ENCODE results near the gene SPOCK1. TPM values are rescaled to one million over a fixed set of nuclear protein-coding genes. Genes with fewer than 3 reads are reported as not detected.

Gene SPOCK1
- total RNA-seq, 1 experiment from 2014 or later: 23.9 TPM

DNA sequence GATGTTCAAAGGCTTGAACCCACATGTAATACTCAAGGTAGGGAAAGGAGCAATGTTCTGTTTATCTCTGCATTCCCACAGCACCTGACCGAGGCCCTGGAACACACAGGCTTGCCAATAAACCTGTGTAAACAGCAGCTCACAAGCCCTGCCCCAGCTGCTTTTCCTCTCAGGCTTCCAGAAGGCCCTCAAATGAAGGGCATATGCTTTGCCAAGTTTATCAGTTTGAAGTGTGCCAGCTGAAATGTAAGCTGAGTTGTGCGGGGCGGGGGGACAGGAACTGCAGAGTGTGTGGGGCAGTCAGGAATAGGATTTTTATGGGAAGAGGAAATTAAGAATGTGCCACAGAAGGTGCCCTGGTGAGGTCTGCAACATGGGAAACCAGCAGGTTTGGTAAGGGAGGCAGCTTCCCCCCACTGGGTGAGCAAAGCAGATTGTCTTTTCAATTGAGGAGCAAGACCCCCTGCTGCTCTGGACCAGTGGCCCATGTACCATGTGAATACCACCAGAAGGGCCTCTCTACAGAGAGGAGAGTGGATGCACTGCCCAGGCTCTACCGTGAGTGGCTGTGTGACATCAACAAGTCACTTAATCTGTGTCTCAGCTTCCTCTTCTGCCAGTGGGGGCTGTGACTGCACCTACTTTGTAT is 194.8 kb downstream of the SPOCK1 start:
- Histone ChIP-seq H3K27me3 (ENCODE audit: insufficient read depth, low read depth) (no peaks in the 10 kb centered on the region), H2AFZ (no peak overlapping the region), H3K4me1 (replicated peaks; ENCODE audit: insufficient read depth) (peaks cover 4% of the 10 kb centered on the region), H3K9me3 (ENCODE audit: insufficient read depth, low read depth) (no peaks in the 10 kb centered on the region), H4K20me1 (ENCODE audit: insufficient read depth) (no peaks in the 10 kb centered on the region), H3K4me2 (no peak overlapping the region), H3K79me2 (ENCODE audit: low read depth) (no peaks in the 10 kb centered on the region), H3F3A (ENCODE audit: insufficient read depth, low read depth) (no peaks in the 10 kb centered on the region), H3K36me3 (ENCODE audit: low read depth) (no peaks in the 10 kb centered on the region), H3K4me3 (no peak overlapping the region), H3K27ac (no peak overlapping the region), H3K9me2 (ENCODE audit: insufficient read depth) (no peaks in the 10 kb centered on the region)
- TF ChIP-seq, protein P1, sequence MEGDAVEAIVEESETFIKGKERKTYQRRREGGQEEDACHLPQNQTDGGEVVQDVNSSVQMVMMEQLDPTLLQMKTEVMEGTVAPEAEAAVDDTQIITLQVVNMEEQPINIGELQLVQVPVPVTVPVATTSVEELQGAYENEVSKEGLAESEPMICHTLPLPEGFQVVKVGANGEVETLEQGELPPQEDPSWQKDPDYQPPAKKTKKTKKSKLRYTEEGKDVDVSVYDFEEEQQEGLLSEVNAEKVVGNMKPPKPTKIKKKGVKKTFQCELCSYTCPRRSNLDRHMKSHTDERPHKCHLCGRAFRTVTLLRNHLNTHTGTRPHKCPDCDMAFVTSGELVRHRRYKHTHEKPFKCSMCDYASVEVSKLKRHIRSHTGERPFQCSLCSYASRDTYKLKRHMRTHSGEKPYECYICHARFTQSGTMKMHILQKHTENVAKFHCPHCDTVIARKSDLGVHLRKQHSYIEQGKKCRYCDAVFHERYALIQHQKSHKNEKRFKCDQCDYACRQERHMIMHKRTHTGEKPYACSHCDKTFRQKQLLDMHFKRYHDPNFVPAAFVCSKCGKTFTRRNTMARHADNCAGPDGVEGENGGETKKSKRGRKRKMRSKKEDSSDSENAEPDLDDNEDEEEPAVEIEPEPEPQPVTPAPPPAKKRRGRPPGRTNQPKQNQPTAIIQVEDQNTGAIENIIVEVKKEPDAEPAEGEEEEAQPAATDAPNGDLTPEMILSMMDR (conservative IDR thresholded peaks at IDR 0.05): no peak
- no peak for TF ChIP-seq EZH2 (IDR thresholded peaks at IDR 0.05; ENCODE audit: low read depth)
- intact Hi-C loops (cut with micrococcal nuclease; ENCODE audit: unreplicated experiment): no loop called here
- ChIA-PET CTCF (no interaction called here), POLR2A (ENCODE audit: unreplicated experiment) (no interaction called here)
- DNase-seq: no peak
- no TSS peak for BruUV-seq (replicated peaks)

DNA sequence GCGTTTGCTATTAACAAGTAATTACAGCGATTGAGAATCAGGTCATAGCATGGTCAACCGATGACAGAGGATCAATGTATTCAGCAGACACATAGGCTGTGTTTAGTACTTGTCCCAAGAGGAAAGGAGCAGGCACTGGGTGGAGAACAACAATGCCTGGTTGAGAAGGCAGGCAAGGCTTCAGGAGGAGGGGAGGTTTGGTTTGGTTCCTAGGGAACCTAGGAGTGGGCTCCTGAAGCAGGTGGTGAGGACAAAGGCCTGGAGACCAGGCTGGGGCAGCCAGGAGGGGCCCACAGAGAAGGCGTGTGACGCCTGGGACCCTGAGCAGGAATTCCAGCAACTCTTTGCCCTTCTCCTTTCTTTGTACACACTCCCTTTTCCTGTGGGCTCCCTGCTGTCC is 195.6 kb downstream of the SPOCK1 start:
- no TSS peak for BruUV-seq (replicated peaks)
- no peak for DNase-seq
- H4K20me1 ChIP-seq (ENCODE audit: insufficient read depth): no peaks in the 10 kb centered on the region
- no peaks in the 10 kb centered on the region for H3K9me2 ChIP-seq (ENCODE audit: insufficient read depth)
- no peaks in the 10 kb centered on the region for H3F3A ChIP-seq (ENCODE audit: insufficient read depth, low read depth)
- no peak overlapping the region for H3K4me2 ChIP-seq
- POLR2A ChIA-PET (ENCODE audit: unreplicated experiment): no interaction called here
- no peak overlapping the region for H3K4me3 ChIP-seq
- H3K9me3 ChIP-seq (ENCODE audit: insufficient read depth, low read depth): no peaks in the 10 kb centered on the region
- intact Hi-C loops (cut with micrococcal nuclease; ENCODE audit: unreplicated experiment): no loop called here
- H2AFZ ChIP-seq: no peak overlapping the region
- H3K36me3 ChIP-seq (ENCODE audit: low read depth): no peaks in the 10 kb centered on the region
- no peak for TF ChIP-seq EZH2 (IDR thresholded peaks at IDR 0.05; ENCODE audit: low read depth)
- TF ChIP-seq, protein P1 (conservative IDR thresholded peaks at IDR 0.05): no peak
- no peaks in the 10 kb centered on the region for H3K27me3 ChIP-seq (ENCODE audit: insufficient read depth, low read depth)
- no peaks in the 10 kb centered on the region for H3K79me2 ChIP-seq (ENCODE audit: low read depth)
- no peak overlapping the region for H3K27ac ChIP-seq
- no peaks in the 10 kb centered on the region for H3K4me1 ChIP-seq (replicated peaks; ENCODE audit: insufficient read depth)
- CTCF ChIA-PET: no interaction called here

- Histone ChIP-seq H3K4me2 (no peak overlapping the region), H3K36me3 (ENCODE audit: low read depth) (no peaks in the 10 kb centered on the region), H3K9me3 (ENCODE audit: insufficient read depth, low read depth) (no peaks in the 10 kb centered on the region), H3F3A (ENCODE audit: insufficient read depth, low read depth) (no peaks in the 10 kb centered on the region), H3K4me3 (no peak overlapping the region), H3K27me3 (ENCODE audit: insufficient read depth, low read depth) (no peaks in the 10 kb centered on the region), H3K4me1 (replicated peaks; ENCODE audit: insufficient read depth) (no peaks in the 10 kb centered on the region), H3K9me2 (ENCODE audit: insufficient read depth) (no peaks in the 10 kb centered on the region), H2AFZ (no peak overlapping the region), H3K79me2 (ENCODE audit: low read depth) (no peaks in the 10 kb centered on the region), H4K20me1 (ENCODE audit: insufficient read depth) (no peaks in the 10 kb centered on the region), H3K27ac (no peak overlapping the region)
- ChIA-PET POLR2A (ENCODE audit: unreplicated experiment) (no interaction called here), CTCF (no interaction called here)
- no peak for DNase-seq
- intact Hi-C loops (cut with micrococcal nuclease; ENCODE audit: unreplicated experiment): no loop called here
- TF ChIP-seq, protein P1 (conservative IDR thresholded peaks at IDR 0.05): no peak
- TF ChIP-seq EZH2 (IDR thresholded peaks at IDR 0.05; ENCODE audit: low read depth): no peak
- no TSS peak for BruUV-seq (replicated peaks)
Measured at GRCh38 chr5:137300411-137301240, 198.5 kb downstream of the SPOCK1 start.

Data from PC-9 (cell line).